Left ventricle myocardium inferior (tissue), 1 donor: Measurements from ENCODE around the gene LRBA. TPM values are rescaled to one million over a fixed set of nuclear protein-coding genes. Genes with fewer than 3 reads are reported as not detected.
"Not testable (repeated sequence)": the region's sequence is repeated elsewhere in the genome, so short reads cannot be mapped to it uniquely, and the experiment has no call there.

Experiments
- DNase-seq: peaks from one replicate; pipeline ENCODE4 v3.0.0-alpha.2; 2020
- H3K27ac ChIP-seq: fragments of 200-600 bp; replicated peaks from 2 replicates; pipeline ENCODE4 v1.8.0; 2021
- H3K27me3 ChIP-seq: fragments of 200-600 bp; 2 replicates; pipeline ENCODE4 v1.8.0; 2021; ENCODE audit warnings: low read depth
- H3K36me3 ChIP-seq: fragments of 200-600 bp; 2 replicates; pipeline ENCODE4 v1.8.0; 2021
- H3K4me1 ChIP-seq: fragments of 200-600 bp; 2 replicates; pipeline ENCODE4 v1.8.0; 2021
- H3K4me3 ChIP-seq: fragments of 200-600 bp; 2 replicates; pipeline ENCODE4 v1.8.0; 2021; ENCODE audit warnings: mild to moderate bottlenecking, moderate library complexity
- H3K9me3 ChIP-seq: fragments of 200-600 bp; replicated peaks from 2 replicates; pipeline ENCODE4 v1.8.0; 2021
- intact Hi-C: fragments of 100-400 bp; cut with micrococcal nuclease; formaldehyde crosslinking; loops from one replicate; pipeline ENCODE4 v1.11.0; 2022
- total RNA-seq: library from RNA; stranded (reverse); fragmentation: NEBNext Ultra II Directional; extraction: Animal tissue kit (Norgen Biotek cat#: 25700); gene quantifications from one replicate; pipeline ENCODE4 v1.2.1, GENCODE V29; 2021
- TF ChIP-seq, protein P1 (sequence below): fragments of 200-600 bp; IDR thresholded peaks from 2 replicates; pipeline ENCODE4 v1.8.0; 2021; ENCODE audit warnings: antibody characterized with exemption, mild to moderate bottlenecking, borderline replicate concordance
- donor health status: DM: no; HTN: yes; CAD: no; lungs with severe emphysema.

Gene LRBA
- total RNA-seq, 1 donor from 2014 or later: 19.1 TPM

DNA sequence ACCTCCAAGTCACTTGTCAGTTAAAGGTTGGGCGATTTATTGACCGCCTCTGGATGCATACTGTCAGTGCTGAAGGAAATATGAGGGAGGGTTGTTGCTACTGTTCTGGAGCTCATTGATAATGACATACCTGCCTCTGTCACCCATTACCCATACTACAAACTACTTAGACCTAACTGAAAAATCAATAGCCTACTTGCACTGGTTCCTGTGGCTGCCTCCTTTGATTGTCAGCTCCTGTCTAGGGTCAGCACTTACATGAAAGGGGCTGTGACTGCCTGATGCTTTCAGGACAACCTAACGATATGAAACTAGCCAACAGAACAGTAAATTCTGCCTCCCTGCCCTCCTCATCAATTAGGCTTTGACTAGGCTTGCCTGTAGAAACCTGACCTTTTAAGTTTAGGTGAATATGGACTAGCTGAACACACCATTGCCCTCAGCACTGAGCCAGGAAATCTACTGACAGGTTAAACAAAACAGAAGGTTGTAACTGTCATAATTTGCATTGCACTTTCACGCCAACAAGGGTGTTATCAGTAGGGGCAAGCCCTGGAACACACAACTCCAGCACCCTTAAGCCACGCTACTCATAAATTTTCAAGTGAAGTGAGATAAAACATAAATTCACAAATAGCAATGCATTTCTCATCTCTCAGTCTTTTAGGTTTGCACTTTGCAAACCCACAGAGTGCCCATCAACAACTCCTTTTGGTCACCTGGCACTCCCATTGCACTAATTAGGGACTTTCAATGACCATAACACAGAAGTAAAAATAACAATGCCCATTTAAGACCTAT is 442.2 kb downstream of the LRBA start:
- Histone ChIP-seq H3K27me3 (no peaks in the 10 kb centered on the region), H3K9me3 (no peaks in the 10 kb centered on the region), H3K36me3 (no peaks in the 10 kb centered on the region), H3K4me1 (no peaks in the 10 kb centered on the region), H3K27ac (no peak overlapping the region), H3K4me3 (no peak overlapping the region)
- DNase-seq: no peak
- intact Hi-C loops: no loop called here
- TF ChIP-seq, protein P1, sequence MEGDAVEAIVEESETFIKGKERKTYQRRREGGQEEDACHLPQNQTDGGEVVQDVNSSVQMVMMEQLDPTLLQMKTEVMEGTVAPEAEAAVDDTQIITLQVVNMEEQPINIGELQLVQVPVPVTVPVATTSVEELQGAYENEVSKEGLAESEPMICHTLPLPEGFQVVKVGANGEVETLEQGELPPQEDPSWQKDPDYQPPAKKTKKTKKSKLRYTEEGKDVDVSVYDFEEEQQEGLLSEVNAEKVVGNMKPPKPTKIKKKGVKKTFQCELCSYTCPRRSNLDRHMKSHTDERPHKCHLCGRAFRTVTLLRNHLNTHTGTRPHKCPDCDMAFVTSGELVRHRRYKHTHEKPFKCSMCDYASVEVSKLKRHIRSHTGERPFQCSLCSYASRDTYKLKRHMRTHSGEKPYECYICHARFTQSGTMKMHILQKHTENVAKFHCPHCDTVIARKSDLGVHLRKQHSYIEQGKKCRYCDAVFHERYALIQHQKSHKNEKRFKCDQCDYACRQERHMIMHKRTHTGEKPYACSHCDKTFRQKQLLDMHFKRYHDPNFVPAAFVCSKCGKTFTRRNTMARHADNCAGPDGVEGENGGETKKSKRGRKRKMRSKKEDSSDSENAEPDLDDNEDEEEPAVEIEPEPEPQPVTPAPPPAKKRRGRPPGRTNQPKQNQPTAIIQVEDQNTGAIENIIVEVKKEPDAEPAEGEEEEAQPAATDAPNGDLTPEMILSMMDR: no peak

DNA sequence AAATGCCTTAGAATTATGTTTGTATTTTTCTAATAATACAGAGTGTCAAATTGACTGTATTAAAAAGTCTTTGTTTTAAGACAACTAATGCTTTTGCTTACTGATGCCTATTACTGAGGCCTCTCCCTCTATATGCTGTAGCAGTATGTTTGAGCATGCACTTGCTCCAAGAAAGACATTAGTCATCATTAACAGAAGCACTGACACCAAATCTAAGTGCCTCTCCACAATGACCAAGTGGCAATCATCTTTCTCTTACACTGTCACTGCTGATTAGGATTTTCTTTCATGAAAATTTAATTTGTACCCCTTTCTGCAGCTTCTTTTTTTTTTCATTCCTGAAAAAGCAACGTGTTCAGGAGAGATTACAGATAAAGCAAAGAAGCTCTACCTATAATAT is 444.2 kb downstream of the LRBA start:
- Histone ChIP-seq H3K27ac (no peak overlapping the region), H3K4me3 (no peak overlapping the region), H3K9me3 (no peaks in the 10 kb centered on the region), H3K27me3 (no peaks in the 10 kb centered on the region), H3K36me3 (no peaks in the 10 kb centered on the region), H3K4me1 (no peaks in the 10 kb centered on the region)
- intact Hi-C loops: no loop called here
- TF ChIP-seq, protein P1: no peak
- DNase-seq: no peak

DNA sequence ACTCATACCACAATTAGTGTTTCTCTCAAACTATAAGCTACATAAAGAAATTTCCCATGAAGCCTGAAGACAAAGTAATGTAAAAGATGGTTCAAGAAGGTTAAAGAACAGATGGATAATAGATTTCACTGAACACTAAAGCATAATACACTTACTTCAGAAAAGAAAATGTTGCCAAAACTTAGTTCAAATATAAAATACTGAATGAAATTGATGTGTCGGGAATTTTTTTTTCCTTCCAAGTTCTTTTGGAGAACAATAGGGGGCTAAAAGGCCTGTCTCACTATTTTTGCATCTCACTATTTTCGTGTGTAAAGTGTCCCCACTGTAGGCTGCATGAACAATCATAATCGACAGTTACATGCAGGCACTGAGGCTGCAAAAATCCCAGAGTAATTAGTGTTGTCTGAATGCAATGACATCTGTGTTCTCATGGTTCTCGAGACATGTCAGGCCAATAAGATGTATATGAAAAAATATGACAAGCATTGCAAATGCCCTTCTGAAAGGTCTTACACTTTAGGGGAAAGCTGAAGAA is 445.0 kb downstream of the LRBA start:
- Histone ChIP-seq H3K27ac (no peak overlapping the region), H3K4me1 (no peaks in the 10 kb centered on the region), H3K9me3 (peaks cover 2% of the 10 kb centered on the region), H3K36me3 (peaks cover 2% of the 10 kb centered on the region), H3K4me3 (no peak overlapping the region), H3K27me3 (no peaks in the 10 kb centered on the region)
- intact Hi-C loops: no loop called here
- TF ChIP-seq, protein P1: no peak
- no peak for DNase-seq

DNA sequence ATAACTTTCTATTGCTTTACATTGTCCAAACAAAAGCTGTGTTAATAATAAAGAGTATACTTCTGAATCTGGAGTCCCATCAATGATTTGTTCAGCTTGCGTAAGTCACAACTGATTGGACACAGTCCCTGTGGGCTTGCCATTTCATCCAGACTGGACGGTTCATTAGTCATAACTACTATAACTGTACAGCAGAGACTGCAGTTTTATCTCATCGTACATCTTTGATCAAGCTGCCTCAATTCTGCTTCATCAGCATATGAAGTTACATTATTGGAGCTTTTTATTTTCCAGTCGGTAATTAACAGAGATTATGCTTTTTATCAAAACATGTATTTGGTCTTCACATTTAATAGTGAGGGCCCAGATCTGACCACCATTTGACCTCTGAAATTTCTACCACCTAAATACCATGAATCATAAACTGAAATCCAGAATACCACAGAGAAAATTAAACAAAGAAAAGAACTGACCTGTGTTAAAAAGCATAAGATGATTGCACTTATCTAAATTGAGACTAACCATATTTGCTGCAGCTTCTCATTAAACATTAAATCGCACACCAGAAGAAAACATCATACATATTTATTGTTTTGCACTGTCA is 445.6 kb downstream of the LRBA start:
- no peak for DNase-seq
- intact Hi-C loops: no loop called here
- H3K36me3 ChIP-seq: peaks cover 5% of the 10 kb centered on the region
- no peaks in the 10 kb centered on the region for H3K4me1 ChIP-seq
- H3K4me3 ChIP-seq: no peak overlapping the region
- no peak overlapping the region for H3K27ac ChIP-seq
- H3K9me3 ChIP-seq: peaks cover 8% of the 10 kb centered on the region
- no peaks in the 10 kb centered on the region for H3K27me3 ChIP-seq
- TF ChIP-seq, protein P1: no peak

DNA sequence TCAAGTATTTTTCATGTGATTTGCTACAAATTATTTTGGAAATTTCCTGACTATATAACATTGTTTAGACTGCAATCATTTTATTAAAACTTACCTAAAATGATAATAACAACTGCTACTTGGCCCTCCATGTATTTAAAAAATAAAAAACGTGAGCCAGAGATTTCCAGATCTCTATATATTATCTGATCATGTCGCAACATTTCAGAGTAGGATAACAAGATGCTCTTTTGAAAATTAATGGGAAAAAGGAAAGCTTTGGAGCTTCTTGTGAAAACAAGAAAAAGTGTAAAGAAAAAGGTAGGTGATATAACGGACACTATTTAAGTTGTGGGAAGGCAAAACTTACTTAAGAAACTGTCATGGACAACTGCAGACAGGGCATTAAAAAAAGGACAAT is 448.0 kb downstream of the LRBA start:
- Histone ChIP-seq H3K4me3 (no peak overlapping the region), H3K9me3 (peaks cover 17% of the 10 kb centered on the region), H3K36me3 (peaks cover 5% of the 10 kb centered on the region), H3K4me1 (no peaks in the 10 kb centered on the region), H3K27me3 (no peaks in the 10 kb centered on the region), H3K27ac (no peak overlapping the region)
- intact Hi-C loops: no loop called here
- no peak for DNase-seq
- TF ChIP-seq, protein P1: no peak

DNA sequence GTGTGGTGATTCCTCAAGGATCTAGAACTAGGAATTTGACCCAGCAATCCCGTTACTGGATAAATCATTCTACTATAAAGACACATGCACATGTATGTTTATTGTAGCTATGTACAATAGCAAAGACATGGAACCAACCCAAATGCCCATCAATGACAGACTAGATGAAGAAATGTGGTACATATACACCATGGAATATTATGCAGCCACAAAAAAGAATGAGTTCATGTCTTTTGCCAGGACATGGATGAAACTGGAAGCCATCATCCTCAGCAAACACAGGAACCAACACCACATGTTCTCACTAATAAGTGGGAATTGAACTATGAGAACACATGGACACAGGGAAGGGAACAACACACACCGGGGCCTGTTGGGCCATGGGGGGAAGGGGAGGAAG is 450.1 kb downstream of the LRBA start:
- H3K4me1 ChIP-seq, H3K27ac ChIP-seq, H3K4me3 ChIP-seq, intact Hi-C loops, H3K27me3 ChIP-seq, DNase-seq, H3K36me3 ChIP-seq: not testable (repeated sequence)
- peaks cover 17% of the 10 kb centered on the region for H3K9me3 ChIP-seq
